ENCODE results near the gene PTPRT.

Gene PTPRT

DNA sequence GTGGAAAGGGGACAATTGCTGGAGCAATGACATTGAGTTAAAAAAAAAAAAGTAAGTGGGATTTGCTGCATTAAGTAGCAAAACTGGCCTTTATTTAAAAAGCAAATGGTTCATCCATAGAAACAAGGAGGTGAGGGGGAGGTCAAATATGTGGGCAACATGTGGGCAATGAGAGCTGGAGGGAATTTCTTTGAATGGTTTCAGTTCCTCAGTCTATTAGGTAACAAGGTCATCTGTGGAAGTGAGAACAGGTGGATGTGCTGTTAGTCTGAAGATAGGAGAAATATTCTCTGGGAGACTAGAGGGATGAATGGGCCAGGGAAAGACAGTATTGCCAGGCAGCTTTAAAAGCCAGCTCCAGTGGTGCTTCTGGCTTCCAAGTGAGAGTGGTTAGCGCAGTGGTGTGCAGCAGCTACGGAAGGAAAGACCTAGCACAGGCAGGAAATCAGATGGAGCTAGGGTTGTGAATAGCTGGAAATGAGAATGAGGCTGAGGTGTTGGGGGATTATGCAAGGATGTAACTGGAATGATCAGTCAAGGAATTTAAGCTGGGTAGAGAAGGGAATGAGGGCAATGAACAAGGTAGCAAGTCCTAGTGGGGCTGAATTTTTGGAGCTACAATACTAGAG, 727.6 kb downstream of the PTPRT start:
- no peak overlapping the region for H3K4me3 ChIP-seq (ENCODE audit: low read depth, low read length)
- TF ChIP-seq CTCF (IDR thresholded peaks at IDR 0.05; ENCODE audit: low read depth, low read length) (no peak), POLR2A (IDR thresholded peaks at IDR 0.05; ENCODE audit: extremely low read depth, insufficient read length) (no peak), MYC (IDR thresholded peaks at IDR 0.05; ENCODE audit: low read depth, low read length) (no peak)
- TF ChIP-seq, protein P1, sequence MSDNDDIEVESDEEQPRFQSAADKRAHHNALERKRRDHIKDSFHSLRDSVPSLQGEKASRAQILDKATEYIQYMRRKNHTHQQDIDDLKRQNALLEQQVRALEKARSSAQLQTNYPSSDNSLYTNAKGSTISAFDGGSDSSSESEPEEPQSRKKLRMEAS (IDR thresholded peaks at IDR 0.05; ENCODE audit: low read depth, low read length) = no peak
- DNase-seq (ENCODE audit: low read depth) = no peak

- no peak for DNase-seq (ENCODE audit: low read depth)
- TF ChIP-seq, protein P1 (IDR thresholded peaks at IDR 0.05; ENCODE audit: low read depth, low read length) = no peak
- TF ChIP-seq CTCF (IDR thresholded peaks at IDR 0.05; ENCODE audit: low read depth, low read length) = no peak
- no peak for TF ChIP-seq POLR2A (IDR thresholded peaks at IDR 0.05; ENCODE audit: extremely low read depth, insufficient read length)
- TF ChIP-seq MYC (IDR thresholded peaks at IDR 0.05; ENCODE audit: low read depth, low read length) = no peak
- no peak overlapping the region for H3K4me3 ChIP-seq (ENCODE audit: low read depth, low read length)
These were observed 728.4 kb downstream of the PTPRT start for GRCh38 chr20:42461291-42461690.

- H3K4me3 ChIP-seq (ENCODE audit: low read depth, low read length) = no peak overlapping the region
- no peak for TF ChIP-seq MYC (IDR thresholded peaks at IDR 0.05; ENCODE audit: low read depth, low read length)
- TF ChIP-seq, protein P1 (IDR thresholded peaks at IDR 0.05; ENCODE audit: low read depth, low read length) = no peak
- TF ChIP-seq CTCF (IDR thresholded peaks at IDR 0.05; ENCODE audit: low read depth, low read length) = no peak
- no peak for TF ChIP-seq POLR2A (IDR thresholded peaks at IDR 0.05; ENCODE audit: extremely low read depth, insufficient read length)
- no peak for DNase-seq (ENCODE audit: low read depth)
These were observed 742.4 kb downstream of the PTPRT start for GRCh38 chr20:42447270-42447669.

GRCh38 chr20:42444799-42445198, 744.9 kb downstream of the PTPRT start:
- DNase-seq (ENCODE audit: low read depth) = no peak
- TF ChIP-seq, protein P1 (IDR thresholded peaks at IDR 0.05; ENCODE audit: low read depth, low read length) = no peak
- no peak for TF ChIP-seq CTCF (IDR thresholded peaks at IDR 0.05; ENCODE audit: low read depth, low read length)
- no peak for TF ChIP-seq MYC (IDR thresholded peaks at IDR 0.05; ENCODE audit: low read depth, low read length)
- TF ChIP-seq POLR2A (IDR thresholded peaks at IDR 0.05; ENCODE audit: extremely low read depth, insufficient read length) = no peak
- H3K4me3 ChIP-seq (ENCODE audit: low read depth, low read length) = no peak overlapping the region

DNA sequence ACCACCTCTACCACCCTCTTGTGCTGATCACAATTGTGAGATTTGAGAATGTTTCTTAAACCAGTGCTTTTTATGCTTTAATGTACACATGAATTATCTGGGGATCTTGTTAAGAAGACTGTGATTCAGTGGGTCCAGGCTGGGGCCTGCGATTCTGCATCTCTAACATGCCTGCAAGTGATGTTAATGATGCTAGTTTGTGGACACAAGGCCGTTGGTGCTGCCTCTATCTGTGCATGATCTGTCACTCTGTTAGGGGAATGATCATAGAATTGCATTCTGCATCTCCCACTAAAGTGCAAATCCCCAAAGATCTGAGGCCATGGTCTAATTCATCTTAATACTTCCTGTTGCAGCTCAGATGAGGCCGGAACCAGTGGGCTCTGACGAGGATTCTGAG, 746.5 kb downstream of the PTPRT start:
- no peak for DNase-seq (ENCODE audit: low read depth)
- no peak overlapping the region for H3K4me3 ChIP-seq (ENCODE audit: low read depth, low read length)
- TF ChIP-seq, protein P1 (IDR thresholded peaks at IDR 0.05; ENCODE audit: low read depth, low read length) = no peak
- TF ChIP-seq CTCF (IDR thresholded peaks at IDR 0.05; ENCODE audit: low read depth, low read length) (no peak), MYC (IDR thresholded peaks at IDR 0.05; ENCODE audit: low read depth, low read length) (no peak), POLR2A (IDR thresholded peaks at IDR 0.05; ENCODE audit: extremely low read depth, insufficient read length) (no peak)

Measured in NB4 (cell line).